ENCODE results near the gene WRAP53.

Gene WRAP53

GRCh38 chr17:7655541-7655840 lies 32.8 kb upstream of the WRAP53 start:
- peaks cover 58% of the 10 kb centered on the region for H3K4me1 Mint-ChIP-seq
- DNase-seq = no peak
- no peak overlapping the region for H3K4me3 Mint-ChIP-seq
- peaks cover 21% of the 10 kb centered on the region for H3K27me3 Mint-ChIP-seq (ENCODE audit: low read depth, poor library complexity)
- H3K9me3 Mint-ChIP-seq = no peaks in the 10 kb centered on the region
- no peak for TF ChIP-seq CTCF (IDR thresholded peaks at IDR 0.05)
- H3K27ac Mint-ChIP-seq = no peak overlapping the region
- H3K36me3 Mint-ChIP-seq (ENCODE audit: low read depth) = peaks cover 36% of the 10 kb centered on the region

- Mint-ChIP-seq H3K27me3 (ENCODE audit: low read depth, poor library complexity) (peaks cover 17% of the 10 kb centered on the region), H3K4me1 (peaks cover 52% of the 10 kb centered on the region), H3K4me3 (peak overlapping the region; percentile 39), H3K27ac (peak overlapping the region; percentile 80), H3K9me3 (no peaks in the 10 kb centered on the region), H3K36me3 (ENCODE audit: low read depth) (peaks cover 36% of the 10 kb centered on the region)
- peak; percentile 8 for TF ChIP-seq CTCF (IDR thresholded peaks at IDR 0.05)
- DNase-seq = peak; percentile 73
Measured at GRCh38 chr17:7656958-7657609, 31.2 kb upstream of the WRAP53 start.

DNA sequence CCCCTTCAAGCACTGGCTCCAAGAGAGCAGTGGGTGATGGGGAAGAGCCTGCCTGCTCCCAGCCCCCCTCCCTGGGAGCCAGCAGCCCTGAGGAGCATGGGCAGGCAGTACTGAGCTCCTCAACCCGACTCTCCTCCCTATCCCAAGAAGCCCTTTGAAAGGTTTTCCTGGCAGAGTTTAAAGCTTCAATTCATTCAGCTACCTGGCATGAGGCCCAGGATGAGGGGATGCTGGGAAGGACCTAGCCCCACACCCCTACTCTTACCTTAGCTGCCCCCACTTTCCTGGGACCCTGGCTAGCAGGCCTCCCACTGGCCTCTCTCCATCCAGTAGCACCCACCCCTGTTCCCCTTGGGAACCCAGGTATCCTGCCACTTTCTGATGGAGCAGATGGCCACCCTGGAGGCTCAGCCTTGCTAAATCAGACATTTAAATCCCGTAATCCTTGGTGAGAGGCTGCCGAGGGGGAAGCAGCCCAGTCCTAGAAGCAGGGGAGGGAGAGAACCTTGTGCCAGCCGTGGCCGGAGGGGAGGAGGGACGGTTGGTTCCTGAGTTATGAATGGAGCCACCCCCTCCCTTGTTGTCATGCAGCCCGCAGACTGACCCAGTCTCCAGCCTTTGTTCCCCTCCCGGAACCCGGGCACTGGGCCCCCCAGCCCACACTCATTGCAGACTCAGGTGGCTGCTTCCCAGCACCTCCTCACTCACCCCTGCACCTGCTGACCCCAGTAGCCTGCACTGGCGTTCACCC lies 20.4 kb upstream of the WRAP53 start:
- Mint-ChIP-seq H3K27me3 (ENCODE audit: low read depth, poor library complexity) (no peaks in the 10 kb centered on the region), H3K27ac (no peak overlapping the region), H3K9me3 (no peaks in the 10 kb centered on the region), H3K4me1 (no peaks in the 10 kb centered on the region), H3K4me3 (no peak overlapping the region), H3K36me3 (ENCODE audit: low read depth) (peaks cover 51% of the 10 kb centered on the region)
- DNase-seq = no peak
- TF ChIP-seq CTCF (IDR thresholded peaks at IDR 0.05) = no peak

- no peak for TF ChIP-seq CTCF (IDR thresholded peaks at IDR 0.05)
- H3K9me3 Mint-ChIP-seq = peaks cover 5% of the 10 kb centered on the region
- peaks cover 57% of the 10 kb centered on the region for H3K36me3 Mint-ChIP-seq (ENCODE audit: low read depth)
- H3K4me3 Mint-ChIP-seq = no peak overlapping the region
- H3K27me3 Mint-ChIP-seq (ENCODE audit: low read depth, poor library complexity) = no peaks in the 10 kb centered on the region
- H3K4me1 Mint-ChIP-seq = no peaks in the 10 kb centered on the region
- no peak for DNase-seq
- H3K27ac Mint-ChIP-seq = no peak overlapping the region
Measured at GRCh38 chr17:7668482-7668881, 19.8 kb upstream of the WRAP53 start.

GRCh38 chr17:7673239-7673638 lies 15.0 kb upstream of the WRAP53 start:
- peaks cover 5% of the 10 kb centered on the region for H3K27me3 Mint-ChIP-seq (ENCODE audit: low read depth, poor library complexity)
- peaks cover 75% of the 10 kb centered on the region for H3K36me3 Mint-ChIP-seq (ENCODE audit: low read depth)
- peak; percentile 33 for DNase-seq
- H3K9me3 Mint-ChIP-seq = peaks cover 12% of the 10 kb centered on the region
- H3K4me3 Mint-ChIP-seq = no peak overlapping the region
- TF ChIP-seq CTCF (IDR thresholded peaks at IDR 0.05) = peak; percentile 34
- no peak overlapping the region for H3K27ac Mint-ChIP-seq
- peaks cover 6% of the 10 kb centered on the region for H3K4me1 Mint-ChIP-seq

GRCh38 chr17:7674934-7675333 lies 13.3 kb upstream of the WRAP53 start:
- H3K27ac Mint-ChIP-seq = no peak overlapping the region
- TF ChIP-seq CTCF (IDR thresholded peaks at IDR 0.05) = no peak
- no peak for DNase-seq
- peaks cover 12% of the 10 kb centered on the region for H3K9me3 Mint-ChIP-seq
- no peak overlapping the region for H3K4me3 Mint-ChIP-seq
- peaks cover 5% of the 10 kb centered on the region for H3K27me3 Mint-ChIP-seq (ENCODE audit: low read depth, poor library complexity)
- H3K36me3 Mint-ChIP-seq (ENCODE audit: low read depth) = peaks cover 65% of the 10 kb centered on the region
- peaks cover 6% of the 10 kb centered on the region for H3K4me1 Mint-ChIP-seq
